Medulla oblongata (tissue), 1 donor: ENCODE results near the gene GDF11.

Experiments
- DNase-seq: peaks from one replicate; pipeline ENCODE4 v3.0.0-alpha.2; 2015; ENCODE audit errors: extremely low spot score

Gene GDF11

GRCh38 chr12:55707219-55707671, 35.7 kb upstream of the GDF11 start:
- DNase-seq = no peak

- peak; percentile 71 for DNase-seq
These were observed 34.9 kb upstream of the GDF11 start, which contains the start of gene ITGA7 for GRCh38 chr12:55707841-55708694. Gene ITGA7 (minus strand): TSS chr12:55707904. CDS start chr12:55707682, 222 bp downstream.

- DNase-seq = peak; percentile 10
These were observed 34.2 kb upstream of the GDF11 start for GRCh38 chr12:55708695-55709233.

- DNase-seq = peak; percentile 13
These were observed 31.0 kb upstream of the GDF11 start for GRCh38 chr12:55711786-55712553.

GRCh38 chr12:55712700-55713415, 30.1 kb upstream of the GDF11 start:
- no peak for DNase-seq

- no peak for DNase-seq
These were observed 29.2 kb upstream of the GDF11 start for GRCh38 chr12:55713721-55714120.

GRCh38 chr12:55715169-55715764, 27.7 kb upstream of the GDF11 start:
- no peak for DNase-seq

GRCh38 chr12:55715833-55716581, 26.9 kb upstream of the GDF11 start, which contains the start of gene BLOC1S1:
Gene BLOC1S1 (plus strand): TSS chr12:55716046. CDS start chr12:55716052, 6 bp downstream.
- peak; percentile 96 for DNase-seq

GRCh38 chr12:55716582-55716957, 26.4 kb upstream of the GDF11 start:
- DNase-seq = no peak

GRCh38 chr12:55717011-55718007, 25.6 kb upstream of the GDF11 start:
- DNase-seq = peak; percentile 4

- peak; percentile 6 for DNase-seq
These were observed 24.9 kb upstream of the GDF11 start for GRCh38 chr12:55718015-55718414.

- no peak for DNase-seq
These were observed 24.2 kb upstream of the GDF11 start for GRCh38 chr12:55718624-55719275.

- DNase-seq = no peak
These were observed 23.6 kb upstream of the GDF11 start for GRCh38 chr12:55719371-55719770.

- DNase-seq = peak; percentile 70
These were observed 22.8 kb upstream of the GDF11 start, which contains the start of gene RDH5 for GRCh38 chr12:55720071-55720564. Gene RDH5 (plus strand): TSS chr12:55720393. CDS start chr12:55721185, 792 bp downstream.

GRCh38 chr12:55720894-55721444, 22.0 kb upstream of the GDF11 start:
- peak; percentile 86 for DNase-seq

GRCh38 chr12:55721601-55722213, 21.2 kb upstream of the GDF11 start:
- DNase-seq = peak; percentile 20

- DNase-seq = no peak
These were observed 20.0 kb upstream of the GDF11 start for GRCh38 chr12:55722948-55723347.
